ENCODE data around the gene MAP3K15. TPM values are rescaled to one million over a fixed set of nuclear protein-coding genes. Genes with fewer than 3 reads are reported as not detected.

The MAP3K15 gene
- total and polyA plus RNA-seq, 5 experiments from 2014 or later, result 0.22 TPM; not detected in 4

DNA sequence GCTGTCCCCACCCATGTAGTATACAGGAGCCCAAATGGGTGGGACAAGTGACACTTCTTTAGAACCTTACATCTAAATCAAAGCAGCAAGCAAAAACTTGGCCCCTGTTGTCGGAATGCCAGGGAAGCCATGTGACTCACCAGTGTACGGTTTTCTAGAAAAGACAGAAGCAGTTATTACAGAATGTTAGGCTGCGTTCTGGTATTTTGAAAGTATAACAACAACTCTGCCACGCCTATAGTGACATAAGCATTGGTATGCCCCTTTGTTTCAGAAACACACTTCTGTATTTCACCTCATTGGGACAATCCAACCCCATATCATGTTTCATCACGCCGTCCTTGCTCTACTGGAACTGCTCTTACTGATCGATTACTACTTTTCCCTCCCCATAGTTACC is 156.8 kb downstream of the MAP3K15 start:
- Mint-ChIP-seq H3K9me3 (no peaks in the 10 kb centered on the region), H3K36me3 (peaks cover 0 to 80% (median 4%) of the 10 kb centered on the region in 3 donors), H3K4me1 (no peaks in the 10 kb centered on the region), H3K4me3 (no peak overlapping the region), H3K27me3 (no peaks in the 10 kb centered on the region), H3K27ac (peak overlapping the region in 1 of 10 donors; percentile 53)
- DNase-seq (no peak), ATAC-seq (no peak)
- POLR2A ChIA-PET, result no interaction called here

DNA sequence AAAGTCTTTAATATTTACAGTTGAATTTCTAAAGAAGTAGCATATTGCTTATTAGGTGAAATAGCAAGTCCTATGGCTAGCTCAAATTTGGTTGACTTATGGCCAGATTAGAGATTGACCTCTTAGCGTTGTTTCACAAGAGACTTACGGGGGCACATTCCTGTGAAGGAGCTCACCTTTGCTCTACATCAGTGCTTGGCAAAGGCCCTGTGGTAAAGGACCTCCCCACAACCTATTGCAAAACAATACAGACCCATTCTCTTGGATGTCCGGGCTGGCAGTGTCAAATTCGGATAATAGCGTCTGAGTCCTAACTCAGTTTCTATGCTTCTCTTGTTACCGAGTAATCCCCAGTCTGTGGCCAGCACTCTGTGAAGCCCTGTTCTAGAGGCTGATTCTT is 160.7 kb downstream of the MAP3K15 start:
- ATAC-seq (no peak), DNase-seq (no peak)
- H3K9me3 Mint-ChIP-seq, result no peaks in the 10 kb centered on the region
- no peaks in the 10 kb centered on the region for H3K27me3 Mint-ChIP-seq
- POLR2A ChIA-PET, result no interaction called here
- peaks cover 7 to 19% (median 9%) of the 10 kb centered on the region in 4 donors for H3K4me1 Mint-ChIP-seq
- peaks cover 4 to 83% (median 5%) of the 10 kb centered on the region in 3 donors for H3K36me3 Mint-ChIP-seq
- no peak overlapping the region for H3K4me3 Mint-ChIP-seq
- no peak overlapping the region for H3K27ac Mint-ChIP-seq

DNA sequence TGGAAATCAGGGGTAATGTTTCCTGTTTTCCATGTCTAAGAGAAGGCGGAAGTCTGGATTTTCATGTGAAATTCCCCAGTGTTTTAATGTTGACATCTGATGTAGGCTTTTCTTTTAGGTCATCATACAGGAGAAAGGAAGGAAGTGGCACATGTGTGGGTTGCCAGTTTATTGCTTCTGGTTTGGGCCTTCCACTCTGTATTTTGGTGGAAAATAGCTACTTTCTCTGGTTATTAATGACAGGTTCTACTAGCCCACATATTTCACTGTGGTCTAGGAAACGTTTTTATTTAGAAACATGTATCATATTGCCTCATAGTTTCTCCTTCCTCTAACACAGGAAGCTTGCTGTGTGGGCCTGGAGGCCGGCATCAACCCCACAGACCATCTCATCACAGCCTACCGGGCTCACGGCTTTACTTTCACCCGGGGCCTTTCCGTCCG is 164.3 kb downstream of the MAP3K15 start:
- no peaks in the 10 kb centered on the region for H3K9me3 Mint-ChIP-seq
- no peak for ATAC-seq
- peaks cover 4 to 59% (median 5%) of the 10 kb centered on the region in 3 donors for H3K36me3 Mint-ChIP-seq
- H3K27ac Mint-ChIP-seq, result peak overlapping the region in 7 of 10 donors; percentile 33 to 90 (median 80)
- no peak for DNase-seq
- H3K4me1 Mint-ChIP-seq, result peaks cover 10 to 28% (median 17%) of the 10 kb centered on the region in 4 donors
- peak overlapping the region in 1 of 10 donors; percentile 58 for H3K4me3 Mint-ChIP-seq
- no peaks in the 10 kb centered on the region for H3K27me3 Mint-ChIP-seq
- POLR2A ChIA-PET, result no interaction called here

DNA sequence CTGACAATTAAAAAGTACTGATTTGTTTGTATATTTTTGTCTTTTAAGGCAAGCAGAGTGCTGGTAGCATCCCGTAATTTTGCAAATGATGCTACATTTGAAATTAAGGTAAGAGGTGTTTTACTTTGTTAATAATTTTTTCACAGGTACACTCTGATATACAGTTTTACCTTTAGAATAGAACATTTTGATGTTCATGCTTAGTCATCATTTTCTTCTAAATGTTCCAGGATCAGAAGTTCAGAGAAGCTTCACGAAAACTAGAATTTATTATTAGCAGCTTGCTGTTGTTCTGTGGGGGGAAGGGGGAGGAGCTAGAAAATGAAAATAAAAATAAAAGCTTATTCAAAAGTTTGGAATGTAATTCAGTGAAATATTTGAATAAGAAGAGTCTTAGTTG is 166.0 kb downstream of the MAP3K15 start:
- Mint-ChIP-seq H3K27me3 (no peaks in the 10 kb centered on the region), H3K4me1 (peaks cover 10 to 36% (median 21%) of the 10 kb centered on the region in 4 donors), H3K9me3 (no peaks in the 10 kb centered on the region), H3K27ac (no peak overlapping the region), H3K36me3 (peaks cover 2 to 46% (median 5%) of the 10 kb centered on the region in 3 donors), H3K4me3 (no peak overlapping the region)
- DNase-seq (no peak), ATAC-seq (no peak)
- POLR2A ChIA-PET, result no interaction called here

DNA sequence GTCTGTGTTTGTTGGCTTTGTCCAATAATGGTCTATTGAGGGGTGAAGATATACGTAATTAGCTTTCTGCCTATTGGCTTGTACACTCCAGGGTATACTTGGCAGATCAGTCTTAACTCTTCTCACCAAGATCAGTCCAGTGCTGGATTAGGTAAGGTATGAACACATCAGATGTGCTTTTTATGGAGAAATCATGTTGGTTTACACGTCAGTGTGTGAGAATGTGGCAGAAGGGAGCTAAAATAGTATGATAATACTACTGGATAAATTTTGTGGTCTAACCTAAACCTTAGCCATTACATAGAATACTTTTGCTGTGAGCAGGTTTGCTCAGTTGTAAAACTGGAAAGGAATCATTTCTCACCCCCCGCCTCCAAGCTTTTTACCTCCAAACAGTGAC is 167.4 kb downstream of the MAP3K15 start:
- Mint-ChIP-seq H3K4me3 (no peak overlapping the region), H3K4me1 (peaks cover 12 to 39% (median 26%) of the 10 kb centered on the region in 4 donors), H3K27me3 (no peaks in the 10 kb centered on the region), H3K36me3 (peaks cover 2 to 39% (median 5%) of the 10 kb centered on the region in 3 donors), H3K9me3 (no peaks in the 10 kb centered on the region), H3K27ac (peak overlapping the region in 2 of 10 donors; percentile 19 to 53)
- no peak for DNase-seq
- no peak for ATAC-seq
- POLR2A ChIA-PET, result no interaction called here

DNA sequence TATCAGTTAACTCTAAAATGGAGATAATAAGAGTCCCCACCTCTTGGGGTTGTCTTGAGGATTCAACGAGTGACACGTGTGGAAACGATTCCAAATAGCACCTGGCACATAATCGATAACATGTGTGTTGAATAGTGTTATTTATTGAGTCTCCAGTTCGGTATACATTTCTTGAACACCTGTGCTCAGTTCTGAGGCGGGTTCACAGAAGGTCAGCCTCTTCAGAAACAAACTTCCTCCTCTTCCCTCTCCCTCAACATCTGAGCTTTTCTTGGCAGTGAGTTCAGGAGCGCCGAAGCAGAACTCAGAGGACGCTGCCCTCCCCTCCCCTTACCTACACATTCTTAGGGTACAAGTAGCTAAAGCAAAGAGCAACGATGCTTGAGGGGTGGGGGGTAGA is 170.6 kb downstream of the MAP3K15 start:
- H3K36me3 Mint-ChIP-seq, result peaks cover 0 to 12% (median 0%) of the 10 kb centered on the region in 3 donors
- DNase-seq (no peak), ATAC-seq (no peak)
- peak overlapping the region in 6 of 10 donors; percentile 62 to 95 (median 92) for H3K27ac Mint-ChIP-seq
- H3K9me3 Mint-ChIP-seq, result no peaks in the 10 kb centered on the region
- H3K4me1 Mint-ChIP-seq, result peaks cover 5 to 24% (median 15%) of the 10 kb centered on the region in 4 donors
- H3K27me3 Mint-ChIP-seq, result peaks cover 0 to 2% (median 0%) of the 10 kb centered on the region in 5 donors
- POLR2A ChIA-PET, result no interaction called here
- peak overlapping the region; percentile 80 to 91 (median 88) for H3K4me3 Mint-ChIP-seq

DNA sequence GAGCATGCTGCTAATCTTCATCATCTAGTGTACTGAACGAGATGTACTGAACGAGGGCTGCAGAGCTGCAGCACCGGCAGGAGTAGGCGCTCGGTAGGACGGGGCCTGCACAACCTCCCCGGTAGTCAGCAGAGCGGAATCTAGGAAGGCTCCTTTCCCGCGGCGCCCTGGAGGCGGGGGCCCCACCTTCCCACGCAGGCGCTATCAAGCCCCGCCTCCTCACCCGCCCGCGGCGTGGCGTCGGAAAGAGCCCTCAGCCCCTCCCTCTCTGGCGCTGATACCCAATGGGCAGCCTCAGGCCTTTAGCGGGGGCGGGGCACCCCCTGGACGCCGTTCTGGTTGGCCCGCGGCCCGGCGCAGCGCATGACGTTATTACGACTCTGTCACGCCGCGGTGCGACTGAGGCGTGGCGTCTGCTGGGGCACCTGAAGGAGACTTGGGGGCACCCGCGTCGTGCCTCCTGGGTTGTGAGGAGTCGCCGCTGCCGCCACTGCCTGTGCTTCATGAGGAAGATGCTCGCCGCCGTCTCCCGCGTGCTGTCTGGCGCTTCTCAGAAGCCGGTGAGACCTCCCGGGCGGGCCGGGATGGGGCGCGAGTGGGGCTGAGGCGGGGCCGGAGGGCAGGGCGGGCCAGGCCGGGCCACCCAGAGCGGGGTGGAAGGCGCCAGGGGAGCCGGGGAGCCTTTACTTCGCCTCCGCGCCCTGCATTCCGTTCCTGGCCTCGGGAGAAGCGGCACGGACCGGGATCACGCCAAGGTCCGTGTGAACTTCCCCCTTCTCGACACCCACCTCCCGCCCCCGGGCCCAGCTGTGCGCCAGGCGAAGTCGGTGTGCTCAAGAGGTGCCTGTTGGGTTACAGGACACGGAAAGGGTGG is 171.5 kb downstream of the MAP3K15 start, which contains the start of gene PDHA1:
Gene PDHA1 (plus strand): TSS at position 393 of the 874 bp plus-strand sequence. CDS start 111 bp downstream, at position 504.
- POLR2A ChIA-PET, result no interaction called here
- Mint-ChIP-seq H3K36me3 (peaks cover 0 to 6% (median 0%) of the 10 kb centered on the region in 3 donors), H3K9me3 (no peaks in the 10 kb centered on the region), H3K4me1 (peaks cover 5 to 23% (median 15%) of the 10 kb centered on the region in 4 donors), H3K4me3 (peak within 1 kb of the TSS; percentile 80 to 91 (median 88)), H3K27ac (peak within 1 kb of the TSS; percentile 53 to 95 (median 92)), H3K27me3 (peaks cover 0 to 2% (median 0%) of the 10 kb centered on the region in 5 donors)
- peak; percentile 93 to 95 for ATAC-seq
- peak; percentile 80 to 95 (median 92) for DNase-seq

DNA sequence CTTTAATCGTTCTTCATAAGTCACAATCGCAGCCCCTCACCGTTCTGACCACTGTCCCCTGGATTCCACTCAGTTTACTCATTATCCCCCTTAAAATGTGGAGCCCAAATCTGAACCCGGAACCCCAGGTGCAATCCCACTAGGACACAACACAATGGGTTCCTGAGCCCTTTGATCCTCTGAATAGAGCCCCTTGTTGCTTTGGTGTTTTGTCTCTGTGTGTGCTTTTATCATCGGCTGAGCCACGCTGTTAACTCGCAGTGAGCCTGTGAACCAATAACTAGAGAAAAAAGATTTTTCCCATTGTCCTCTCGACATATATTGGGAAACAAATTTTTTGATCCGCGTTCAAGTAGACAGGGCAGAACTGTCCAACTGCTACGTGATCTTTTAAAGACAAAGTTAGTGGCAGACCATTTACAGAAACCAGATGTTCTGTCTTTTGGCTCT is 172.2 kb downstream of the MAP3K15 start:
- H3K27me3 Mint-ChIP-seq, result peaks cover 0 to 2% (median 0%) of the 10 kb centered on the region in 5 donors
- ATAC-seq, result no peak
- peak overlapping the region; percentile 80 to 91 (median 88) for H3K4me3 Mint-ChIP-seq
- no peak for DNase-seq
- H3K9me3 Mint-ChIP-seq, result no peaks in the 10 kb centered on the region
- peaks cover 5 to 23% (median 15%) of the 10 kb centered on the region in 4 donors for H3K4me1 Mint-ChIP-seq
- POLR2A ChIA-PET, result no interaction called here
- peaks cover 0 to 4% (median 0%) of the 10 kb centered on the region in 3 donors for H3K36me3 Mint-ChIP-seq
- H3K27ac Mint-ChIP-seq, result peak overlapping the region; percentile 53 to 95 (median 92)

DNA sequence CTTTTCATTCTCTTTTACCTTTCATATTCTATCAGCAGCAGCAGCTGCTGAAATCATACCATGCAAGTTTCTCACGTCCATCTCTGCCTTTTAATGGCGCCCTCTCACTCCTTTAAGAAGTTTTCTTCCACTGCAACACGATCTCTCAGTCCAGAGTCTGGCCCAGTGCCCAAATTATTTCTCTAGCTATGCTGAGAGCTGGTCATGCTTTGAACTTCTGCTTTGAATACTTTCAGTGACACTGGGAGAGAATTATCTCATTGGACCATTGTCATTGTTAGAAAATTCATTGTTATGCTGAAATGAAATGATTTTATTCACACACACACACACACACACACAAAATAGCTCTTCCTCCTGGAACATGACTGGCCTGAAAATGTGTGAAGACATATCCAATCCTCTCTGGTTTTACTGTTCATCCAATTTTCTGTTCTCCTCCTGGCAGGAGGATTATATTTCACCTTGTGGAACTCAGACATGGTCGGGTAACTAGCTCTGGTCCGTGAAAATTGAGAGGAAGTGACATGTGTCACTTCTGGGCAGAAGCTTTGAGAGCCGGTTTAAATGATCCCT is 172.9 kb downstream of the MAP3K15 start:
- H3K4me1 Mint-ChIP-seq, result peaks cover 2 to 19% (median 11%) of the 10 kb centered on the region in 4 donors
- no peaks in the 10 kb centered on the region for H3K36me3 Mint-ChIP-seq
- DNase-seq (no peak), ATAC-seq (no peak)
- H3K9me3 Mint-ChIP-seq, result no peaks in the 10 kb centered on the region
- POLR2A ChIA-PET, result no interaction called here
- peak overlapping the region in 3 of 10 donors; percentile 7 to 89 (median 87) for H3K4me3 Mint-ChIP-seq
- peaks cover 0 to 2% (median 0%) of the 10 kb centered on the region in 5 donors for H3K27me3 Mint-ChIP-seq
- H3K27ac Mint-ChIP-seq, result peak overlapping the region in 3 of 10 donors; percentile 43 to 95 (median 67)

DNA sequence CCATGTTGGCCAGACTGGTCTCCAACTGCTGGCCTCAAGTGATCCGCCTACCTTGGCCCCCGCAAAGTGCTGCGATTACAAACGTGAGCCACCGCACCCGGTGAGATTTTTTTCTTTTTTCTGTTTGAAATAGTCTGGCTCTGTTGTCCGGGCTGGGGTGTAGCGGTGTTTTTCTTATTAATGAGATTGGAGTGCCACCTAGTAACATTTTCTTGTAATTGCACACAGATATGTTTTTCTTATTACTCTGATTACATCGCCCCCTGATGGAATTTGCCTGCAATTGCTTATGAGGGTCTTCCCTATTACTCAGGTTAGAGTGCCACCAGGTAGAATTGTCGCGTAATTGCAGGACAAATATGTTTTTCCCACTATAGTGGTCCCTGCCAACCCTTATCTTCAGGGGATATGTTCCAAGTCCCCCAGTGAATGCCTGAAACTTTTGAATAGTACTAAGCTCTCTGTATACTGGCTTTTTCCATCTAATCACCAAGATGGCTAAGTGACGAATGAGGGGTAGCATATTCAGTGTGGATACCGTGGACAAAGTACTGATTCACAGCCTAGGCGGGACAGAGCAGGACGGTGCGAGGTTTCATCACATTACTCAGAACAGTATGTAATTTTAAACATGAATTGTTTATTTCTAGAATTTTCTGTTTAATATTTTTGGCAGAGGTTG is 180.2 kb downstream of the MAP3K15 start:
- ATAC-seq, result peak in 1 of 2 donors; percentile 39

DNA sequence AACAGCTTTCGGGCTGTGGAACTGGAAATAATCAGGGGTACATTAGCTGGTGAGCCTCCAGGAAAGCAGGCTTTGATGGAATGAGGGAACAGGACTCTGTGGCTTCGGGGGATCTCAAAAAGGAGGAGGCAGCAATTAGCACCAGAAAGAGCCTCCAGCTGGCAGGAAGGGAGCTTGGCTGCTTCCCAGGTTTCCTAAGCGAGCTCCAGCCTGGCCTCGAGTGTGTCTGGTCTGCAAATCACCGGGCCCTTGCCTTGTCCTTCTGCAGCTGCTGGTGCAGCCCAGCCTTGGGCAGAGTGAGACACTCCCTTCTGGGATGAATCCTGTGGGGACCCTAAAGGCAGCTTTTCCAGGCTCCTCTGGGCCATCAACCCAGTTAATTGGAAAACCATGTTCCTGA is 182.3 kb downstream of the MAP3K15 start:
- Mint-ChIP-seq H3K4me1 (no peaks in the 10 kb centered on the region), H3K27ac (no peak overlapping the region), H3K36me3 (peaks cover 0 to 5% (median 0%) of the 10 kb centered on the region in 3 donors), H3K9me3 (peaks cover 0 to 4% (median 1%) of the 10 kb centered on the region in 9 donors), H3K4me3 (no peak overlapping the region), H3K27me3 (peaks cover 0 to 3% (median 0%) of the 10 kb centered on the region in 5 donors)
- POLR2A ChIA-PET, result no interaction called here
- DNase-seq (no peak), ATAC-seq (no peak)

More for the DNA sequence above, 180.2 kb downstream of the MAP3K15 start:
- Mint-ChIP-seq H3K36me3 (peaks cover 0 to 5% (median 0%) of the 10 kb centered on the region in 3 donors), H3K4me1 (no peaks in the 10 kb centered on the region), H3K4me3 (no peak overlapping the region), H3K9me3 (peaks cover 0 to 4% (median 1%) of the 10 kb centered on the region in 9 donors), H3K27me3 (peaks cover 0 to 3% (median 0%) of the 10 kb centered on the region in 5 donors), H3K27ac (peak overlapping the region in 1 of 10 donors; percentile 65)
- POLR2A ChIA-PET, result no interaction called here
- peak in 3 of 10 donors; percentile 22 to 33 (median 25) for DNase-seq

DNA sequence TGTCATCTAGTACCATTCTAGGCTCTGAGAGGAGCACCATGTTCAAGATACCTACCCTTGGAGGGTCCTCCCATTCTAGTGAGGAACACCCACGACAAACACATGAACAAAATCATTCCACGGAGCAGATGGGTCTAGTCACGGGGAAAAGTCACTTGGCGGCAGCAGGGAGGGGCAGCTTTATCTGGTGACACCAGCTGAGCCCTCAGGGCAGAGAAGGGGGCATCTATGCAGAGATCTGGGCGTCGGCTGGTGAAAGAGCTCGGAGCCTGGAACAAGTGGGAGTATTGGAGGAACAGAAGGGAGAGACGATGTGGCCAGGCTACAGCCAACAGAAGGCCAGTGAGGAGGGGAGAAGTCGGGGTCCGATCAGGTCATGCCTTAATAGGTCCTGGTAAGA is 183.5 kb downstream of the MAP3K15 start:
- Mint-ChIP-seq H3K27ac (no peak overlapping the region), H3K4me3 (no peak overlapping the region), H3K9me3 (peaks cover 0 to 4% (median 1%) of the 10 kb centered on the region in 9 donors), H3K4me1 (no peaks in the 10 kb centered on the region), H3K27me3 (peaks cover 0 to 3% (median 0%) of the 10 kb centered on the region in 5 donors), H3K36me3 (peaks cover 0 to 5% (median 0%) of the 10 kb centered on the region in 3 donors)
- POLR2A ChIA-PET, result no interaction called here
- DNase-seq, result no peak
- no peak for ATAC-seq
